Astrocyte of the cerebellum (primary cell): ENCODE results near the gene C1orf216.
"Not testable (repeated sequence)": the region's sequence is repeated elsewhere in the genome, so short reads cannot be mapped to it uniquely, and the experiment has no call there.

Experiments
- DNase-seq: peaks from one replicate; pipeline ENCODE4 v3.0.0-alpha.2; 2011; ENCODE audit warnings: low read depth
- H3K4me3 ChIP-seq: 2 replicates; pipeline ENCODE4 v1.5.1; 2011; ENCODE audit warnings: mild to moderate bottlenecking, low read depth, low read length, moderate library complexity
- CTCF ChIP-seq: IDR thresholded peaks from 2 replicates; pipeline ENCODE4 v1.5.1; 2012; ENCODE audit warnings: low read length, low read depth, moderate library complexity, mild to moderate bottlenecking; ENCODE audit errors: missing control alignments
- in situ Hi-C: cut with HindIII; loops from 2 replicates; pipeline ENCODE4 v1.10.0; 2017; ENCODE audit warnings: low sequenced_read_pairs

Gene C1orf216

DNA sequence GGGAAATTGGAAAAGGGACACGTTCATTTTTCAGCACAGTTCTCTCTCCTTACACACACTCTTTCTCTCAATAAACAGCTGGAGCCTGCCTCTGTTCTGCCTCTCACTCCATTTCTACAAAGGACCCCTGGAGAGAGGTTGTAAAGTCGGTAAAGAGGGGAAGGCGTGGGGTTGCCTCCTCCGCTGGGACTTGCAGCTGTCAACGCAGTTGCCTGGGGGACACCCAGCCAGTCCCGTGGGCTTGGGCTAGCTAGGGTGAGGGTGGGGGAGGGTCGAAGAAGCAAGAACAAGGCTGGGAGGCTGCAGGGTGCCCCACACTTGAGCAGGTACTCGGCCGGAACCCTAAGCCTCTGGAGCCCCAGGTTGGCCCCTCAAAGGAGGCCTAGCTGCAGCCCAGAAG is 27.6 kb downstream of the C1orf216 start:
- in situ Hi-C loops = no loop called here
- no peak for DNase-seq
- no peak overlapping the region for H3K4me3 ChIP-seq
- no peak for TF ChIP-seq CTCF

DNA sequence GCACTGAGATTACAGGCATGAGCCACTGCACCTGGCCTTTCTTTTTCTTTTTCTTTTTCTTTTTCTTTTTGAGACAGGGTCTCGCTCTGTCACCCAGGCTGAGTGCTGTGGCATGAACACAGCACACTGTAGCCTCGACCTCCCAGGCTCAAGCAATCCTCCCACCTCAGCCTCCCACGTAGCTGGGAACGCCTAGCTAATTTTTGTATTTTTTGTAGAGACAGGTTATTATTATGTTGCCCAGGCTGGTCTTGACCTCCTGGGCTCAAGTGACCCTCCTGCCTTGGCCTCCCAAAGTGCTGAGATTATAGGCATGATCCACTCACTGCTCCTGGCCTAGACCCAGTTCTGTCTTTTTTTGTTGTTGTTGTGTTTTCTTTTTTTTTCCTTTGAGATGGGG is 28.6 kb downstream of the C1orf216 start:
- H3K4me3 ChIP-seq, in situ Hi-C loops, DNase-seq: not testable (repeated sequence)

GRCh38 chr1:35688161-35688560 is 30.5 kb downstream of the C1orf216 start:
- no peak overlapping the region for H3K4me3 ChIP-seq
- in situ Hi-C loops = no loop called here
- no peak for DNase-seq
- TF ChIP-seq CTCF = no peak

- no peak for TF ChIP-seq CTCF
- no peak for DNase-seq
- H3K4me3 ChIP-seq = no peak overlapping the region
- in situ Hi-C loops = no loop called here
These were observed 35.7 kb downstream of the C1orf216 start for GRCh38 chr1:35683012-35683411.

DNA sequence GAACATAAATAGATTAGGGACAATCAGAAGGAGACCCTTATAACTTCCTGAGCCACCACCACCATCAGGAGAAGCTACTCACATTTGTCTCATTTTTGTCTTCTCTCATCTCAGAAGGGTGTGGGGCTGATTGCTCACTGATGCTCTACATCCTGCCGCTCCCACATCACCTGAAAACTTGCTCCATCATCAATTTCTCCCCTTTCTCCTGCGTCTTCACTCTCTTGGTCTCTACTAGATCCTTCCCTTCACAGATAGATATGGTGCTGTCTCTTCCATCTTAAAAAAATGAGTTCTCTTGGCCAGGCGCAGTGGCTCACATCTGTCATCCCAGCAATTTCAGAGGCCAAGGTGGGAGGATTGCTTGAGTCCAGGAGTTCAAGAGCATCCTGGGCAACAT is 38.4 kb downstream of the C1orf216 start:
- in situ Hi-C loops = no loop called here
- no peak for TF ChIP-seq CTCF
- DNase-seq = no peak
- no peak overlapping the region for H3K4me3 ChIP-seq

- TF ChIP-seq CTCF = no peak
- DNase-seq = no peak
- H3K4me3 ChIP-seq = no peak overlapping the region
- in situ Hi-C loops = no loop called here
These were observed 42.9 kb downstream of the C1orf216 start for GRCh38 chr1:35675773-35676172.

GRCh38 chr1:35674111-35674510 is 44.6 kb downstream of the C1orf216 start:
- TF ChIP-seq CTCF = no peak
- H3K4me3 ChIP-seq = no peak overlapping the region
- in situ Hi-C loops = no loop called here
- DNase-seq = no peak
